NCI-H2171 treated with DMSO at 0.1 percent for 48 hours (cell line): ENCODE measurements around the gene CSF3R.
"Not testable (repeated sequence)": the region's sequence is repeated elsewhere in the genome, so short reads cannot be mapped to it uniquely, and the experiment has no call there.

ENCODE experiments used
- DNase-seq: peaks from one replicate; lab custom pipeline; 2025; lab: John Stamatoyannopoulos, UW

CSF3R gene

DNA sequence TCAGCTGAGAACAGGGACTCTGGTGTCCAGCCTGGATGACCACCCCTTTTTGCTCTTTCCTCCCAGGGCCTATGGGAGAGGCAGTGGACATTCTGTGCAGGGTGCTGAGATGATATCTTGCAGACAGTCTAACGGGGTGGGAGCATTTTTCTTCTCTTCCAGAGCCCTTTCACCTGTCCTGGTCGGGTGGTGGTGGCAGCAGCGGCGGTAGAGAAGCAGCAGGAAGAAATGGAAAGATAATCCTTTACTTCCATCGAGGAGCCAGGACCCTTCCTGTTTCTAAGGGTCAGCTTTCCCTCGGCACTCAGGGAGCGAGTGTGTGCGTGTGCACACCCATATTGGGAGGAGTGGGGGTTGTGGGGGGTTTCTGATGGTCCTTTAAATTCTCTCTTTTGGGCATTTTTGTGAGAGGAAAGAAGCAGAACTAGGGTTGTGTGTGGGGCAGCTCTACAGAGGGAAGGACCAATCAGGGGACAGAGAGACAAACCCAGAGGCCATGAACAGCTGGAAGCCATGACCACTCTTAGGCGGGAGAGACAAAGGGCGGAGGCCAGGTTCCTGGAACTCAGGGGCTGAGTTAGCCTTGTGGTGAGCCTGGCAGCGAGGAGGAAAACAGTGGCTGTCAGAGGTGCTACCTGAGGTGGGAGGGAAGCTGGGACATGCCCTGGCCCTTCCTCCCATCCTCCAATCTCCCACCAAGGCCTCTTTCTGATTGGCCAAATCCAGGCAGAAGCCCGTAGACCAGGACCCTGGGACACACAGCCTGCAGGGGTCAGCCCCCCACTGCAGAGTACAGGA lies 31.2 kb upstream of the CSF3R start:
- no peak for DNase-seq

DNA sequence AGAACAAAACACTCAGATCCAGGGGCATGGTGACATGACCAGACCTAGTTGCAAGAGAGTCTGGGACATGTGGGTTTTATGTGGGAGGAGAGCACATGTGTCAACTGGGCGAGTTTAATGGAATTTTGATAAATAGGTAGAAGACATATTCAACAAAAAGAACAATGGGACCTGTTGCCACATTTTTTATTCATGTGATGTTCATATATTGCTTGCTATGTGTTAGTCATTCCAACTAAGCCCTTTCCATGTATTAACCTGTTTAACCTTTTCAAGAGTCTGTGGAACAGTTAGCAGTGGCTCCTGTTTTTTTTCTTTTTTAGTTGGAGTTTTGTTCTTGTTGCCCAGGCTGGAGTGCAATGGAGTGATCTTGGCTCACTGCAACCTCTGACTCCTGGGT lies 30.1 kb upstream of the CSF3R start:
- no peak for DNase-seq

DNA sequence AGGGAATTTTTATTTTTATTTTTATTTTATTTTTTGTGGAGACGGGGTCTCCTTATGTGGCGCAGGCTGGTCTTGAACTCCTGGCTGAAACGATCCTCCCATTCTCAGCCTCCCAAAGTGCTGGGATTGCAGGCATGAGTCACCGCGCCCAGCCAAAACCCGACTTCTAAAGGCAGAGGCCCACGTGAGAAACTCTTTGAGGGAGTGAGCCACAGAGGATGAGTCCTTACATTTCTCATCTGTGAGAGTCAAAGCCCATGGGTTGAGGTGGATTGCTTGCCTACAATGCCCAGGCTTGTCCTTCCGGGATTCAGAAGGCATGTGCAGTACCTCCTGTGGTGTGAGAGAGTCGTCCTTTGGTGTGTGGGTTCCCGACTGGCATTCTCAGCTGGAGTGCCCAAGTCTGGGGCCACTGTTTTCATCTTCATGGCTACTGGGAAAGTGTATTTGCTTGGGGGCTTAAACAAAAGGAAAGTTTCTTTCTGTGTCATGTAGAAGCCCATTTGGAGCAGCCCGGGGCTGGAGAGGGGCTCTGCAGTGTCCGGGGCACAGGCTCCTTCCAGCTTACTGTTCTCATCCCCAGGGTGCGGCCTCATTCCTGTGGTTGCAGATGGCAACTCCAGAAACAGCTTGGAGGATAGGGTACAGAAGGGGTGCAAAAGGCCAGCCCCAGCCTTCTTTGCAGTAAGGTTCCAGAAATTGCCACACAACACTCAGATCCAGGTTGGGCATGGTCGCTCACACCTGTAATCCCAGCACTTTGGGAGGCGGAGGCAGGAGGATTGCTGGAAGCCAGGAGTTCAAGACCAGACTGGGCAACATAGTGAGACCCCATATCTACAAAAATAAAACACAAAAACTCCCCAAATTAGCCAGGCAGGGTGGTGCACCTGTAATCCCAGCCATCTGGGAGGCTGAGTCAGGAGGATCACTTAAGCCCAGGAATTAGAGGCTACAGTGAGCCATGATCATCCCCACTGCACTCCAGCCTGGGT lies 29.4 kb upstream of the CSF3R start:
- no peak for DNase-seq

DNA sequence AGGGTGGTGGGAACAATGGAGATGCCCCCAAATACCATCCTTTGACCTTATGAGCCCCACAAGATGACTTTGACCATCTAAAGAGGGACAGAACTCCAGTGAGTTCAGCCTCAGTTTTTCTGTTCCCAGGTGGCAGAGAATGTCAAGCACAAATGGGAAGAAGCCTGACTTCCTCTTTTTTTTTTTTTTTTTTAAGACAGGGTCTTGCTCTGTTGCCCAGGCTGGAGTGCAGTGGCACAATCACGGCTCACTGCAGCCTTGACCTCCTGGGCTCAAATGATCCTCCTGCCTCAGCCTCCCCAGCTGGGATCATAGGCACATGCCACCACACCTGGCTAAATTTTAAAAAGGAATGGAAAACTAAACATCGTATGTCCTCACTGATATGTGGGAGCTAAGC lies 28.5 kb upstream of the CSF3R start:
- DNase-seq, result not testable (repeated sequence)

DNA sequence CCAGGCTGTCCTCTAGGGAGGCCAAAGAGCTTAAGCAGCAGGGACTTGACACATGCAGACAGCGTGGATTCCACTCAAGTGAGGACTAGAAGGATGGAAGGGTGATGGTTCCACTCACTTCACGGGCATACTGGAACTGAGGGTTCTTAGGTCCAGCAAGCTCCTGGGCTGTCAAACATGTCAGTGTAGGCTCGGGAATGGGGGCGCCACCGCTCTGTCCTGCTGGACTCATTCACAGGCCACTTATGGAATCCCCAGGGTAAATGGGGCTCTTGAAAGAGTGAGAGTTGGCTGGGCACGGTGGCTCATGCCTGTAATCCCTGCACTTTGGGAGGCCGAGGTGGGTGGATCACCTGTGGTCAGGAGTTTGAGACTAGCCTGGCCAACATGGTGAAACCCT lies 27.7 kb upstream of the CSF3R start:
- DNase-seq, result no peak

DNA sequence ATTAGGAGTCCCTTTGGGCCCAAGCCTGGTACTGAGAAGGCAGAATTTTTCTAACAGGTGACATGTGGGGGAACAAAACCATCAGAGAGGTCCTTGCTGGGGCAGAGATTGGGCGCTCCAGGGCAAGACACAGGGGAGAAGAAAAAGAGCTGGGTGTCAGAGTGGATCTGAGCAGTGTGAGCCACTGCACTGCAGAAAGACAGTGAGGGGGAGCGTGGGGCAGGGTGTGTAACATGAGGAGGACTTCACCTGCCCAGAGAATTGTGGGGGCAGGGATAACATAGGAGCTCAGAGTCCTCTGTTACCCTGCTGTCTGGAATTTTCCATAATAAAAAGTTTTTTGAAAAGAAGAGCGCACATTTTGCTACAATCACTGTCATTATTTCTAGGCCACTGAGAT lies 25.5 kb upstream of the CSF3R start:
- DNase-seq, result no peak

DNA sequence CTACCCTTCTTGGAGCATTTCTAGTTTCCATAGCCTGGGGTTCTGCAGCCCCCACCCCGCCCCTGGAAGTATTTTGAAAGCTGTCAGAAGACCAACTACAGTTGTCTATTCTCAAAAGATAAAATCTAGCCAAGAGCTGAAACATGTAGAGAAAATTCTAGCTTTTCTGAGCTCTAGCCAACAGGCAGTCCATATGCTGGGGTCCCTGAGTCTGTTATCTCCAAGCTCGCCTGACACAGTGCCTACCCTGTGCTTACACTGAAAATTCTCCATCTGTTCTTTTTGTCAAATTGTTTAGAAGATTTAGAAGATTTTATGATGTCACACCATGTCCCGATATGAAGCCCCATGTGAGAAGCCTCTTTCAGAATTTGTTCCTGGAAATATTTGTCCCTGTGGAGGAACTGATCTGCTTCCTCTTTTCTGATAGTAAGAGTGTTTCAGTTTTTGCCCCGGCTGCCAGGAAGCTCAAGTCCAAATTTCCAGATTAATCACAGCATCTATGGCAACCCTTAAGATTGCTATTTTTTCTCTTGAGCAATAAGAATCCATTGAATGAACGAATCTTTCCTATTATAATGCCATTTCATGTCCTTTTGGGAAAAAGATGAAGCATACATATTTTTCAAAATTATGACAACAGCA lies 23.7 kb upstream of the CSF3R start:
- no peak for DNase-seq

DNA sequence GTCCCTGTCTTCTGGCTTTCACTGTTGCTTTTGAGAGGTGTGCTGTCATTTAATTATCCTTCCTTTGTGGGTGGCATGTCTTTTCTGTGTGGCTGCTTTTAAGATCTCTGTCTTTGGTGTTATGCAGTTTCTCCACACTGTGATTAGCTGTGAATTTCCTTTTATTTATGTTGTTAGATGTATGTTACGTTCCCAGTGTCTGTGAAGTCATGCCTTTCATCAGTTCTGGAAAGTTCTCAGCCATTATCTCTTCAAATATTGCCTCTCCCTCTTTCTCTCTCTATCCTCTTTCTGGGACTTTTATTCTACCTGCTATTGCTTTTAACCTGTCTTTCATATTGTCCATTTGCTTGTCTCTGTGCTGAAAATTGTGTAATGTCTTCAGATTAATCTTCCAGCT lies 21.0 kb upstream of the CSF3R start:
- no peak for DNase-seq

DNA sequence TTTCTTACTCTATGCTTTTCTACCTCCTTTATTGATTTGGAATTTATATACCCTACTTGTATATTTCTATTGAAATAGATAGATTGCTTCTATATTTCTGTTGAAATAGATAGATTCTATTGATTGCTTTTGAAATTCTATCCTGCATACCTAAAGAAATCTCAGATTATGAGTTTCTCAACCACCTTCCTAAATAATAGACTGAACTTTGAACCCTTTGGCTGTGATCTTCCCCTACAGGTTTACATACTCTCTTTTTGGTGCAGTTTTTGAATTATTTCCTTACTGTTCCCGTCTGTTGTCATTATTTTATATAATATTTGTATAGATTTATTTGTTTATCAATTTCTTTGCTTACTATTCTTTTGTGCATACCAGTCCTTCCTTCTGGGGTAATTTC lies 20.4 kb upstream of the CSF3R start:
- DNase-seq, result no peak

DNA sequence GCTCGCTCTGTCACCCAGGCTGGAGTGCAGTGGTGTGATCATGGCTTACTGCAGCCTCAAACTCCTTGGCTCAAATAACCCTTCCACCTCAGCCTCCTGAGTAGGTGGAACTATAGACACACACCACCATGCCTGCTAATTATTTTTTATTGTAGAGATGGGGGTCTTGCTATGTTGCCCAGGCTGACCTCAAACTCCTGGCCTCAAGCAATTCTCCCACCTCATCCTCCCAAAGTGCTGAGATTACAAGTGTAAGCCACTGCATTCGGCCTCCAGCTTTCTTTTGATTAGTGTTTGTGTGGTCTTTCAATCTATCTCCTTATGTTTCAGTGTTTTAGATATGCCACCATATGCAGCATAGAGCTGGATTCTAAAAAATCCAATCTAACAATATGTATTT lies 19.9 kb upstream of the CSF3R start:
- DNase-seq, result no peak

DNA sequence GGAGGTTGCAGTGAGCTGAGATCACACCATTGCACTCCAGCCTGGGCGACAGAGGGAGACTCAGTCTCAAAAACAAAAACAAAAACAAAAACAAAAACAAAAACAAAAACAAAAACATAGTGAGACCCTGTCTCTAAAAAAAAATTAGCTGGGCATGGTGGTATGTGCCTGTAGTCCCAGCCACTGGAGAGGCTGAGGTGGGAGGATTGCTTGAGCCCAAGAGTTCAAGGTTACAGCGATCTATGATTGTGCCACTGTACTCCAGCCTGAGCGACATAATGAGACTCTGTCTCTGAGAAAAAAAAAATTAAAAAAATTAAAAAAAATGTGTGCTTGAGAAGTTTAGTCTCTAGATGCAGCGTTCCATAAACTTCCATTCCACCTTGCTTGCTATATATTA lies 19.2 kb upstream of the CSF3R start:
- not testable (repeated sequence) for DNase-seq

DNA sequence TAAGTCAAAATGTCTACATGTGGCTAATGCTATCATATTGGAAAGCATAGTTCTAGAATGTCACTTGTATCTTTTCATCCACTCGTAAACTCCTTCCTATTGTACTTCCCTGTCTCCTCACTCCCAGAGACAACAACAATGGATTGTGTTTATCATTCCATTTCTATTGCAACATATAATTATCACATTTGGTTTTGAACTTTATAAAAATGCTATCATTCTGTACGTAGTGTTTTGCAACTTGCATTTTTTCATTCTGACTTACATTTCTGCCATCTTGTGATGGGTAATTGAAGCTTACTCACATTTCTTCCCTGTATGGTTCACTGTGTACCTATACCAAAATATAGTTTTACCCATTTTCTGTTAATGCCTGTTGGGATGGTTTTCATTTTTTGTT lies 14.5 kb upstream of the CSF3R start:
- DNase-seq, result no peak

DNA sequence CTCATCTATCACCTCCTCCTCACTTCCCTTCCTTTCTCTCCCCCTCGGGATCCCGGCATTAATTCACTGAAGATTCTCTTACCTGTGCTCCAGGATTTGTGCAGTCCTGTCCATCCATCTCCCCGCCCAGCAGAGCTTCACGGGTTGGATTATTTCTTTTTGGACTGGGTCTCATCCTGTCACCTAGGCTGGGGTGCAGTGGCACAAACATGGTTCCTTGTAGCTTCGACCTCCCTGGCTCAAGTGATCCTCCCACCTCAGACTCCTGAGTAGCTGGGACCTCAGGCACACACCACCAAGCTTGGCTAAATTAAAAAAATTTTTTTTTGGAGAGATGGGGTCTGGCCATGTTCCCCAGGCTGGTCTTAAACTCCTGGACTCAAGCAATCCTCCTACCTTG lies 12.3 kb upstream of the CSF3R start:
- no peak for DNase-seq

DNA sequence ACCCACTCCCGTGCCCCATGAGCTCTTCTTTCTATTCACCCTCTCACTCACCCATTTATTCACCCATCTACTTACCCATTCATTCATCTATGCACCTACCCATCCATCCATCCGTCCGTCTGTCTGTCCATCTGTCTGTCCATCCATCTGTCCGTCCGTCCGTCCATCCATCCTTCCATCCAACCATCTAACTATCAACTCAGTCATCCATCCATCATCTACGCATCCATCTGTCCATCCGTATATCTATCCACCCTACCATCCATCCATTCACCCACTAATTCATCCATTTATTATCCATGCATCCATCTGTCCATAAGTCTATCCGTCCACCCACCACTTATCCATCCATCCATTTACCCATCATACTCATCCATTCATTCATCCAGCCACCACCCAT lies 10.8 kb upstream of the CSF3R start:
- no peak for DNase-seq

DNA sequence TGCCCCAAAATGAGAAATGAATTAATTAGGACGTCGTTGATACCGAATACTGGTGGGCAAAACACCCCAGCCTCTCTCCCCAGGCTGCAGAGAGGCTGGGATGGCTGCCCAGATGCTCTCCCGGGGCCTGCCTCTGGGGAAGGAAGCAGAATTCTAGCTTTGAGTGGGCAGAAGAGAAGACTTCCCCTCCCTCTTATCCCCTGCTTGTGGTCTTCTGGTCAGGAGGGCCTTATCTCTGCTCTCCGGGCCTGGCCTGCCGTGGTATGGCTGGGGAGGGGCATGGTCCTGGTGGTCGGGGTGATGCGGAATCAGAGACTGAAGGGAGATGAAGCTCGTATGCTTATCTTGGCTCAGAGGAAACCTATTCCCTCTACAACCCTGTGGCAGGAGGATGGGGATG lies 9.8 kb upstream of the CSF3R start:
- no peak for DNase-seq

DNA sequence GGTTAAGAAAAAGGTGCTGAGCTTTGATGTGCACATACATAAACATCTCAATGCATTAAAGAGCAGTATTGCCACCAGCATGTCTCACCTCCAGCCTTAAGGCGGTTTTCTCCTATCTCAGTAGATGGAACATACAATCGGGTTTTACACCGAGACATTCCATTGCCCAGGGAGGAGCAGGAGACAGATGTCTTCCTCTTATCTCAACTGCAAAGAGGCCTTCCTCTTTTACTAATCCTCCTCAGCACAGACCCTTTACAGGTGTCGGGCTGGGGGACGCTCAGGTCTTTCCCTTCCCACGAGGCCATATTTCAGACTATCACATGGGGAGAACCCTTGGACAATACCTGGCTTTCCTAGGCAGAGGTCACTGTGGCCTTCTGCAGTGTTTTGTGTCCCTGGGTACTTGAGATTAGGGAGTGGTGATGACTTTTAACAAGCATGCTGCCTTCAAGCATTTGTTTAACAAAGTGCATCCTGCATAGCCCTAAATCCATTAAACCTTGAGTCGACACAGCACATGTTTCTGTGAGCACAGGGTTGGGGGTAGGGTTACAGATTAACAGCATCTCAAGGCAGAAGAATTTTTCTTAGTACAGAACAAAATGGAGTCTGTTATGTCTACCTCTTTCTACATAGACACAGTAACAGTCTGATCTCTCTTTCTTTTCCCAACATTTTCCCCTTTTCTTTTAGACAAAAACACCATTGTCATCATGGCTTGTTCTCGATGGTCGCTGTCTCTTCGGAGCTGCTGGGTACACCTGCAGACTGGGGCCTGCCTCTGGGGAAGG lies 6.7 kb upstream of the CSF3R start:
- DNase-seq, result not testable (repeated sequence)

DNA sequence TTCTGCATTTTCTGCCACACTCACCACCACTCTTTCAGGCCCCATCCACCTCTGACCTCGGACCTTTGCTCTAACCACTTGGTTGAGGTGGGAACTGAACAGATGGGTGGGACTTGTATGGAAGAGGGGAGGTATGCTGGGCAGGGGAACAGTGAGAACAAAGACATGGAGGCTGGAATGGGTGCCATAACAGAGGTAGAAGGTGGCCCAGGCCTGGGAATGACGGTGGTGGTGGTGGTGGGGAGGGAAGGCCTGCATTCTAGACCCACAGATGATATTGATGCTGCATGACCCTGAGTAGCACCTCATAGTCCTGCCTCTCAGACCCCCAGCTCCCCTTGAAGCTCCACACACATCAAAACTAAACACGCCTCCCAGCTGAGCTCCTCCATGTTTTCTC lies 5.2 kb upstream of the CSF3R start:
- DNase-seq, result no peak

DNA sequence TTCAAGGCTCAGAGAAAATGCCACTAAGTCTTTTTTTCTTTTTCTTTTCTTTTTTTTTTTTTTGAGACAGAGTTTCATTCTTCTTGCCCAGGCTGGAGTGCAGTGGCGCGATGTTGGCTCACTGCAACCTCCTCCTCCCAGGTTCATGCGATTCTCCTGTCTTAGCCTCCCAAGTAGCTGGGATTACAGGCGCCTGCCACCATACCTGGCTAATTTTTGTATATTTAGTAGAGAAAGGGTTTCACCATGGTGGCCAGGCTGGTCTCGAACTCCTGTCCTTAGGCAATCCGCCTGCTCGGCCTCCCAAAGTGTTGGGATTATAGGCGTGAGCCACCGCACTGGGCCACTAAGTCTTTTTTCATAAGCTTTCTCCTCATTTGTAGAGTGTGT lies 4.6 kb upstream of the CSF3R start:
- not testable (repeated sequence) for DNase-seq

DNA sequence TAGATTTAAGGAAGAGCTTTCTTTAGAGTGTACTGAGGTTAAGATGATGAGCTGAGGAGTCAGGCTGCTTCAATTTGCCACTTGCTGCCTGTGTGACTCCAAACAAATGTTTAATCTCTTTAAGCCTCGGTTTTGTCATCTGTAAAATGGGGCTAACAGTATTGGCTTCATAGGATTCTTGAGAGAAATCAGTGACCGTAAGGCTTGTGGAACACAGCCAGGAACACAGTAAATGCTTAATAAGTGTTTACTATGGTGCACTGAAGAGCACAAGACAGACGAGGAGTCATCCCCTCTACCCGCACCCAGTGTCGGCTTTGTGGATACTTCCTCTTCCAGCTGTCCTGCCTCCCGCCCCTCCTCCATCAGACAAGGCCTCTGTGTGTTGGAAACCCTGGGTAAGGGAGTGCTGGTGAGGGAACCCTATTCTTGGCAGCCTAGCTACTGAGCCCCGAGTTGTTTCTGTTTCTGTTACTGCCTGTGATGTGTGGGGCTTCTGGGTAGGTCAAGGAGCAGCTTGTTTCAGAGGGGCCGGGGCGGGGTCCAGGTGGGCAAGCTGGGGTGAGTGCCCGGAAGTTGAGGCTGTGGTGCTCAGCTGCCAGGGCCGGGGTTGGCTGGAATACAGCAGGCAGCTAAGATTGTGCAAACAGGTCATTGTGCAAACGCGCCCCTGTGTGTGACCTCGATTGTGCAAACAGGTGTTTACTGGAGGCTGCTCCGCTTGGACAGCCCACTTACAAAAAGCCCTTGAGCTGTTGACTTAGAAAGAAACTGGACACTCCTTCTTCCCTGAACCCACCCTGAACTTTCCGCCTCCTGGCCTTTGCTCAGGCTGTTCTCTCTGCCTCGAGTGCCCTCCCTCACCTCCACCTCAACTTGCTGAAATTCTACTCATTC lies 4.0 kb upstream of the CSF3R start:
- no peak for DNase-seq

DNA sequence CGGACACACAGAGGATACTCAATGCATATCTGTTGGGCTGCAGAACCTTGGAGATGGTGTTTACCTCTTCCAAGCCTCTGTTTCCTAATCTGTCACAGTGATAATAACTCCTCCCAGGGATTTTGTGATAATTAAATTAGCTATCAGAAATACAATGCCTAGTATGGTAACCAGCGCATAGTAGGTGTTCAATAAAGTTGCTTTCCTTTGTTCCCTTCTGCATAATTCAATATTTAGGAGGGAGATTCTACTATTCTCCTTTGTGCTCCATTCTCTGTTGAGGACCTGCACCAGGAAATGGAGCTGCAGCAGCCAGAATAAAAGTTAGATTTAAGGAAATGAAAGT lies 3.4 kb upstream of the CSF3R start:
- DNase-seq, result no peak

DNA sequence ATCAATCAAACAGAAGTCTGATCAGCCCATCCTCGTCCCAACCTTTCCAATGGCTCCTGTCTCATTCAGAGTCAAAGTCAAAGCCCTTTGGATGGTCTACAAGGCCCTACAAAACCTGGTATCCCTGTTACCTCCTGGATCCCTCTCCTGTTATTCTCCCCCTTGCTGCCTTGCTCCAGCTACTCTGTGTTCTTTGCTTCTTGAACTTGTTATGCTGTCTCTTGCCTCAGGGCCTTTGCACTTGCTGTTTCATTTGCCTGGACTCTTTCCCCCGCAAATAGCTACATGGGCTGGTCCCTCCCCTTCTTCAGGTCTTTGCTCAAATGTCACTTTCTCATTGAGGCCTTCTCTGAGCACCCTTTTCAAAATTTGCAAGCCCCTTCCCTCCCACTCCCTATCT lies 1.4 kb upstream of the CSF3R start:
- DNase-seq, result no peak
